ENCODE data around the gene LIPH.
"Not testable (repeated sequence)": the region's sequence is repeated elsewhere in the genome, so short reads cannot be mapped to it uniquely, and the experiment has no call there.

Gene LIPH

GRCh38 chr3:185559706-185560090, 7.3 kb upstream of the LIPH start:
- Histone ChIP-seq H3K27me3 (peaks cover 0 to 16% of the 10 kb centered on the region in 2 donors), H3K4me1 (peaks cover 0 to 3% (median 0%) of the 10 kb centered on the region in 4 donors), H3K4me3 (no peak overlapping the region), H3K36me3 (no peaks in the 10 kb centered on the region), H3K9me3 (no peaks in the 10 kb centered on the region), H3K27ac (no peak overlapping the region)
- intact Hi-C loops (cut with DNase I; ENCODE audit: low total_unique reads), result no loop called here
- DNase-seq, result no peak
- no peak for TF ChIP-seq CTCF (IDR thresholded peaks at IDR 0.05)

GRCh38 chr3:185558395-185558794, 6.0 kb upstream of the LIPH start:
- no peak for TF ChIP-seq CTCF (IDR thresholded peaks at IDR 0.05)
- no peak for DNase-seq
- Histone ChIP-seq H3K27me3 (peaks cover 0 to 16% of the 10 kb centered on the region in 2 donors), H3K4me1 (peaks cover 0 to 3% (median 0%) of the 10 kb centered on the region in 4 donors), H3K27ac (no peak overlapping the region), H3K9me3 (no peaks in the 10 kb centered on the region), H3K36me3 (no peaks in the 10 kb centered on the region), H3K4me3 (no peak overlapping the region)
- intact Hi-C loops (cut with DNase I; ENCODE audit: low total_unique reads), result no loop called here

- H3K9me3 ChIP-seq; H3K36me3 ChIP-seq; intact Hi-C loops (cut with DNase I; ENCODE audit: low total_unique reads); H3K4me3 ChIP-seq; H3K4me1 ChIP-seq; DNase-seq; H3K27ac ChIP-seq: not testable (repeated sequence)
- peaks cover 0 to 16% of the 10 kb centered on the region in 2 donors for H3K27me3 ChIP-seq
Observed at GRCh38 chr3:185556640-185557039, 4.3 kb upstream of the LIPH start.

DNA sequence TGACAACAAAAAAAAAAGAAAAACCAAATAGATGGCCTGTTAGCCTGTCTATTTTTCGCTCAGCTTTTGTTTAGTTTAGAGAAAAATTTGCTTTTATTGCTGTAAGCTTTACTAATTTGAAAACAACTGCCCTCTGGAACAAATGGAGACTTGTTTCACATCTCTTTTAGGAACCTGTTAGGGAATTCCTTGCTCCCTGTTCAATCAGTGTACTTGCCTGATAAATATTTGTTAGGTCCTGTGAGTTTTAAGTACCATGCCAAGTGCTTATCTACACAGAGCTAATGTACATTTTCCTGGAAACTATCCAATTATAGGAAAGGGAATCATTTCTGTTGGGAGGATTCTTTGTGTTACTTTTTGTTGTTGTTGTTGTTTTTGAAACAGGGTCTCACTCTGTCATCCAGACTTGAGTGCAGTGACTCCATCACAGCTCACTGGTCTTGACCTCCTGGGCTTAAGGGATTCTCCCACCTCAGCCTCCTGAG, 3.5 kb upstream of the LIPH start:
- Histone ChIP-seq H3K4me1 (no peaks in the 10 kb centered on the region), H3K4me3 (no peak overlapping the region), H3K27ac (no peak overlapping the region), H3K27me3 (peaks cover 0 to 12% of the 10 kb centered on the region in 2 donors), H3K9me3 (no peaks in the 10 kb centered on the region), H3K36me3 (no peaks in the 10 kb centered on the region)
- DNase-seq, result no peak
- TF ChIP-seq CTCF (IDR thresholded peaks at IDR 0.05), result no peak
- intact Hi-C loops (cut with DNase I; ENCODE audit: low total_unique reads), result no loop called here

GRCh38 chr3:185555101-185555501, 2.7 kb upstream of the LIPH start:
- H3K4me1 ChIP-seq, result no peaks in the 10 kb centered on the region
- peaks cover 0 to 7% of the 10 kb centered on the region in 2 donors for H3K27me3 ChIP-seq
- H3K27ac ChIP-seq, result no peak overlapping the region
- H3K9me3 ChIP-seq, result no peaks in the 10 kb centered on the region
- no peak for TF ChIP-seq CTCF (IDR thresholded peaks at IDR 0.05)
- no peaks in the 10 kb centered on the region for H3K36me3 ChIP-seq
- DNase-seq, result no peak
- H3K4me3 ChIP-seq, result no peak overlapping the region
- intact Hi-C loops (cut with DNase I; ENCODE audit: low total_unique reads), result no loop called here

- Histone ChIP-seq H3K36me3 (no peaks in the 10 kb centered on the region), H3K27ac (no peak overlapping the region), H3K27me3 (no peaks in the 10 kb centered on the region), H3K4me3 (no peak overlapping the region), H3K4me1 (peaks cover 0 to 11% (median 4%) of the 10 kb centered on the region in 4 donors), H3K9me3 (no peaks in the 10 kb centered on the region)
- intact Hi-C loops (cut with DNase I; ENCODE audit: low total_unique reads), result no loop called here
- no peak for DNase-seq
- no peak for TF ChIP-seq CTCF (IDR thresholded peaks at IDR 0.05)
Observed at GRCh38 chr3:185549651-185550111, 2.7 kb downstream of the LIPH start.
